GM23248 (cell line): ENCODE measurements around the gene PCBD1. TPM values are rescaled to one million over a fixed set of nuclear protein-coding genes. Genes with fewer than 3 reads are reported as not detected.
A peak's percentile ranks its signal among the peaks of the same experiment; 100 is the strongest.

Source experiments
- DNase-seq: peaks from one replicate; pipeline ENCODE4 v3.0.0-alpha.2; 2015
- H2AFZ ChIP-seq: fragments of 200-600 bp; sonication (generic); 2 replicates; pipeline ENCODE4 v1.6.1; 2016; ENCODE audit warnings: antibody characterized with exemption
- H3F3A ChIP-seq: fragments of 200-600 bp; sonication (generic); 2 replicates; pipeline ENCODE4 v1.6.1; 2016; ENCODE audit warnings: mild to moderate bottlenecking, antibody characterized with exemption, mixed run types; ENCODE audit not compliant: insufficient read depth
- H3K27ac ChIP-seq: fragments of 200-600 bp; sonication (generic); 2 replicates; pipeline ENCODE4 v1.5.1; 2016; ENCODE audit warnings: mild to moderate bottlenecking
- H3K27me3 ChIP-seq: fragments of 200-600 bp; sonication (generic); replicated peaks from 2 replicates; pipeline ENCODE4 v1.6.1; 2016; ENCODE audit warnings: mild to moderate bottlenecking; ENCODE audit not compliant: insufficient read depth
- H3K36me3 ChIP-seq: fragments of 200-600 bp; sonication (generic); 2 replicates; pipeline ENCODE4 v1.6.1; 2016; ENCODE audit warnings: low read depth, mild to moderate bottlenecking
- H3K4me1 ChIP-seq: fragments of 200-600 bp; sonication (generic); 2 replicates; pipeline ENCODE4 v1.6.1; 2016; ENCODE audit warnings: mild to moderate bottlenecking; ENCODE audit not compliant: insufficient read depth
- H3K4me2 ChIP-seq: fragments of 200-600 bp; sonication (generic); one replicate; pipeline ENCODE4 v1.6.1; 2016; ENCODE audit warnings: mild to moderate bottlenecking; ENCODE audit not compliant: unreplicated experiment
- H3K4me3 ChIP-seq: fragments of 200-600 bp; sonication (generic); 2 replicates; pipeline ENCODE4 v1.5.1; 2016; ENCODE audit warnings: mild to moderate bottlenecking
- H3K79me2 ChIP-seq: fragments of 200-600 bp; sonication (generic); 2 replicates; pipeline ENCODE4 v1.6.1; 2016; ENCODE audit warnings: mild to moderate bottlenecking; ENCODE audit not compliant: insufficient read depth
- H3K9ac ChIP-seq: fragments of 200-600 bp; sonication (generic); 2 replicates; pipeline ENCODE4 v1.6.1; 2016; ENCODE audit warnings: mild to moderate bottlenecking
- H3K9me2 ChIP-seq: fragments of 200-600 bp; sonication (generic); 2 replicates; pipeline ENCODE4 v1.6.1; 2016; ENCODE audit warnings: mixed run types, mild to moderate bottlenecking, moderate library complexity; ENCODE audit not compliant: insufficient read depth
- H3K9me3 ChIP-seq: fragments of 200-600 bp; sonication (generic); one replicate; pipeline ENCODE4 v1.6.1; 2017; ENCODE audit warnings: low read depth
- H4K20me1 ChIP-seq: fragments of 200-600 bp; sonication (generic); 2 replicates; pipeline ENCODE4 v1.6.0; 2016; ENCODE audit not compliant: insufficient read depth
- EZH2 ChIP-seq: fragments of 200-600 bp; sonication (generic); IDR thresholded peaks from 2 replicates; pipeline ENCODE4 v1.6.1; 2018; ENCODE audit warnings: antibody characterized with exemption, mild to moderate bottlenecking; ENCODE audit not compliant: insufficient read depth, poor library complexity, severe bottlenecking
- EZH2phosphoT487 ChIP-seq: fragments of 200-600 bp; sonication (generic); IDR thresholded peaks from 2 replicates; pipeline ENCODE4 v1.6.1; 2018; ENCODE audit warnings: antibody characterized with exemption, moderate library complexity, mild to moderate bottlenecking, low read depth; ENCODE audit not compliant: insufficient read depth
- WGBS, 2 experiments: methylation state at CpG; one replicate each; pipeline ENCODE4 v1.1.6; 2015 to 2017; ENCODE audit warnings: low lambda C conversion rate in 2 of 2, low coverage in 1 of 2; ENCODE audit errors: missing lambda C conversion rate in 2 of 2; 5-methylcytosine and 5-hydroxymethylcytosine counted together
- in situ Hi-C: fragments of 300-500 bp; cut with MboI; formaldehyde crosslinking; loops from 2 replicates; pipeline ENCODE4 v1.15.0; 2020
- polyA plus RNA-seq: library from polyadenylated mRNA; unstranded; fragments of >200 nt; fragmentation: Nextera tagmentation; extraction: Ambion mirVana; gene quantifications from 2 replicates; pipeline ENCODE4 v1.2.1, GENCODE V29; 2016
- total RNA-seq: library from RNA; depleted of rRNA; stranded (reverse); fragments of >200 nt; shearing (Covaris generic); gene quantifications from 2 replicates; pipeline ENCODE4 v1.2.3, GENCODE V29; 2014

Gene PCBD1
- total and polyA plus RNA-seq, 2 experiments from 2014 or later: 26.2 to 36.8 TPM

DNA sequence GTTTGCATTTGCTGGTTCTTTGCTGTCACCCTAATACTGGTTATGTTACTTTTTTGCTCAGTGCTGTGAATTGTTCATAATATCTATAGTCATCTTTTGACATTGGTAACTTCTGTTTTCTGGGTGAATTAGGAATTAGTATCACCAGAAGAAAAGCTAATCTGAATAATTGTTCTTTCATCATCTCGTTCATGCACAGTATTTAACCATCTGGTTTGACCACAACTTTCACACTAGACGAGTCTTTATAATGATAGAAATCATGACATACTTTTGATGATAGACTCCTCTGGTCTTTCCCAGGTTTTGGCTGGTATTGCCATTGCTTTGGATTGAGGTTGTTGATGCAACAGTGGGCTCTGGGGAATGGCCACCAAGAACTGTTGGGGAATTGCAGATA, 47.5 kb downstream of the PCBD1 start:
- Histone ChIP-seq H3K4me2 (no peak overlapping the region), H3K36me3 (no peaks in the 10 kb centered on the region; the same call in none of the 2 replicates), H3K27me3 (no peaks in the 10 kb centered on the region), H3K79me2 (peaks cover 80% of the 10 kb centered on the region), H2AFZ (no peak overlapping the region), H3K9me3 (no peaks in the 10 kb centered on the region), H3F3A (peaks cover 17% of the 10 kb centered on the region; the same call in 1 of the 2 replicates), H4K20me1 (0 out of 2 replicates have a peak, but pooled peaks cover 4% of the 10 kb centered on the region), H3K9ac (no peak overlapping the region), H3K9me2 (no peaks in the 10 kb centered on the region), H3K27ac (no peak overlapping the region), H3K4me1 (peaks cover 18% of the 10 kb centered on the region), H3K4me3 (no peak overlapping the region)
- TF ChIP-seq EZH2phosphoT487 (no peak), EZH2 (no peak)
- WGBS, 2 experiments: 91 to 98% methylated on average over 2 of the region's 2 CpGs
- DNase-seq: no peak
- in situ Hi-C loops: no loop called here

DNA sequence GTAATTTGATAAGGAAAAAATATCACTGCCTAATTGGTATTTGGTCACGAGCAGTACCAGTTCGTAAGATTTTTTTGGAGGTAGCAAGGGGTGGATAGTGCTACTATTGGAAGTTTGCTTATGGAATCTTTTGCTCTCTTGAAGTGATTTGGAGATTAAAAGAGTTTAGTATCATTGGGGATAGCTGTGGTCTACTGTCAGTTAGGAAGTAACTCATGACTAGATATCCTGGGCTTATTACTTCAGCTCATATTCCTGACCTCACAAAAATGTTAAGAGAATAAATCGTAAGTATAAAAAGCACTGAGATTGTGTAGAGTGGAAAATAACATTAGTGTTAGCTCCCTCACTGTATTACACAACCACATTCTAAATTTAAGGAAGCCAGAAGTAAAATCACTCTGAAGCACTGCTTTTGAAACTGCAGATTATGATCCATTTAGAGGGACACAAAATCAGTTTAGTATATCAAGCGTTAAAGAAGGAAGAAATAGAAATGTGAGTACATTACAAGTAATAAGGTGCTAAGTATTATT, 50.0 kb downstream of the PCBD1 start:
- peak; percentile 15 for DNase-seq
- TF ChIP-seq EZH2phosphoT487 (no peak), EZH2 (no peak)
- Histone ChIP-seq H3K4me2 (no peak overlapping the region), H3K4me3 (no peak overlapping the region), H3F3A (peaks cover 35% of the 10 kb centered on the region), H3K4me1 (peaks cover 34% of the 10 kb centered on the region), H3K9me2 (no peaks in the 10 kb centered on the region), H3K9me3 (no peaks in the 10 kb centered on the region), H4K20me1 (0 out of 2 replicates have a peak, but pooled peaks cover 4% of the 10 kb centered on the region), H2AFZ (no peak overlapping the region), H3K27ac (no peak overlapping the region), H3K79me2 (peaks cover 89% of the 10 kb centered on the region), H3K27me3 (no peaks in the 10 kb centered on the region), H3K9ac (no peak overlapping the region), H3K36me3 (no peaks in the 10 kb centered on the region; the same call in 1 of the 2 replicates)
- 79 to 84% methylated on average over 4 of the region's 4 CpGs for WGBS, 2 experiments
- in situ Hi-C loops: no loop called here

DNA sequence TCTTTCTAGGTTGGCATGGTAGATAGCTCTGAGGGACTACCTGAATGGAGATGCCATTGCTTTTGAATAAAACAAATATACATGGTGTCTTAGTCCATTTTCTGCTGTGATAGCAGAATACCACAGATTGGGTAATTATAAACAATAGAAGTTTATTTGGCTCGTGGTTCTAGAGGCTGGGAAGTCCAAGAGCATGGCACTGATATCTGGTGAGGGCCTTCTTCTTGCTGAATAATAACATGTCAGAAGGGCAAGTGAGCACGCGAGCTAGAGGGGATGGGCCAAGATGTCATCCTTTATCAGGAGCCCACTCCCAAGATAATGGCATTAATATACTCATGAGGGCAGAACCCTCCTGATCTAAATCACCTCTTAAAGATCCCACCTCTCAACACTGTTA, 50.7 kb downstream of the PCBD1 start:
- TF ChIP-seq EZH2phosphoT487 (no peak), EZH2 (no peak)

DNA sequence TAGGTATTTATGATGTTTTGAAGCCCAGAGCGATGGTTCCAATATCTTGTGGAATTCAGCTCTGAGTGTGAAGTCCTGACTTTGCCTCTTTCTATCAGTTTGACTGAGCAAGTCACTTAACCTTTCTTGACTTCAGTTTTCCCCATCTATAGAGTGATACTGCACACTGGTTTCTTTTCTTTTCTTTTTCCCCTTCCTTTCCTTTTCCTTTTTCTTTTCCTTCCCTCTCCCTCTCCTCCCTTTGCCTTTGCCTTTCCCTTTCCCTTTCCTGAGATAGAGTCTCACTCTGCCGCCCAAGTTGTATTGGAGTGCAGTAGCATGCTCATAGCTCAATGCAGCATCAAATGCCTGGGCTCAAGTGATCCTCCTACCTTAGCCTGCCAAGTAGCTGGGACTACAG, 52.0 kb downstream of the PCBD1 start:
- no peaks in the 10 kb centered on the region for H4K20me1 ChIP-seq
- no peaks in the 10 kb centered on the region for H3K9me2 ChIP-seq
- H2AFZ ChIP-seq: no peak overlapping the region
- DNase-seq: no peak
- peaks cover 69% of the 10 kb centered on the region for H3K79me2 ChIP-seq
- WGBS, 2 experiments: 92 to 97% methylated on average over 2 of the region's 2 CpGs
- H3K4me2 ChIP-seq: no peak overlapping the region
- H3K36me3 ChIP-seq: no peaks in the 10 kb centered on the region; the same call in 1 of the 2 replicates
- H3K27ac ChIP-seq: peak overlapping the region; percentile 25
- H3F3A ChIP-seq: peaks cover 55% of the 10 kb centered on the region
- no peaks in the 10 kb centered on the region for H3K27me3 ChIP-seq
- TF ChIP-seq EZH2phosphoT487 (no peak), EZH2 (no peak)
- peaks cover 51% of the 10 kb centered on the region for H3K4me1 ChIP-seq
- H3K9me3 ChIP-seq: no peaks in the 10 kb centered on the region
- in situ Hi-C loops: no loop called here
- no peak overlapping the region for H3K4me3 ChIP-seq
- no peak overlapping the region for H3K9ac ChIP-seq

More for the DNA sequence above, 50.7 kb downstream of the PCBD1 start:
- in situ Hi-C loops: no loop called here
- Histone ChIP-seq H3K27me3 (no peaks in the 10 kb centered on the region), H3K36me3 (no peaks in the 10 kb centered on the region; the same call in 1 of the 2 replicates), H3K9me2 (no peaks in the 10 kb centered on the region), H2AFZ (no peak overlapping the region), H3K4me3 (no peak overlapping the region), H3K4me1 (peaks cover 39% of the 10 kb centered on the region), H3K9me3 (no peaks in the 10 kb centered on the region), H3F3A (peaks cover 41% of the 10 kb centered on the region), H3K27ac (no peak overlapping the region), H4K20me1 (0 out of 2 replicates have a peak, but pooled peaks cover 4% of the 10 kb centered on the region), H3K9ac (no peak overlapping the region), H3K4me2 (no peak overlapping the region), H3K79me2 (peaks cover 82% of the 10 kb centered on the region)
- 96 to 100% methylated on average over 3 of the region's 3 CpGs for WGBS, 2 experiments
- DNase-seq: no peak
